ENCODE results near the gene ZBTB4.

Gene ZBTB4

DNA sequence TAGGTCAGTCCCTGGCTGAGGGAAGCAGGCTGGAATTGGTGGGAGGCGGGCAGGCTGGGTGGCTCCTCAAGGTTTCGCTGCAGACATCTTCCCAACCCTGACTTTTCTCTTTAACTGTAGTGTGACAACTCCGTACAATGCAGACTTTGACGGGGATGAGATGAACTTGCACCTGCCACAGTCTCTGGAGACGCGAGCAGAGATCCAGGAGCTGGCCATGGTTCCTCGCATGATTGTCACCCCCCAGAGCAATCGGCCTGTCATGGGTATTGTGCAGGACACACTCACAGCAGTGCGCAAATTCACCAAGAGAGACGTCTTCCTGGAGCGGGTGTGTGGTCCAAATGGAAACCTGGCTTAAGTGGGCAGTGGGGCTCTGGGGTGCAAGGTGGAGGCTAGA lies 19.7 kb upstream of the ZBTB4 start:
- Histone ChIP-seq H3K9ac (ENCODE audit: low read depth, low read length, poor library complexity, severe bottlenecking) (no peak overlapping the region), H3K4me3 (ENCODE audit: low read length, poor library complexity, severe bottlenecking) (no peak overlapping the region), H2AFZ (ENCODE audit: low read length) (no peak overlapping the region), H3K4me1 (ENCODE audit: insufficient read depth, low read length, poor library complexity, severe bottlenecking) (no peaks in the 10 kb centered on the region), H3K79me2 (ENCODE audit: insufficient read depth, low read length) (peaks cover 62% of the 10 kb centered on the region), H4K20me1 (ENCODE audit: insufficient read depth, low read length, poor library complexity, severe bottlenecking) (peaks cover 84% of the 10 kb centered on the region), H3K9me3 (ENCODE audit: insufficient read depth, low read depth, low read length) (no peaks in the 10 kb centered on the region), H3K4me2 (ENCODE audit: low read depth, low read length, poor library complexity, severe bottlenecking) (no peak overlapping the region), H3K36me3 (ENCODE audit: insufficient read depth, low read length) (peaks cover 88% of the 10 kb centered on the region), H3K27me3 (ENCODE audit: insufficient read depth, low read length, poor library complexity, severe bottlenecking) (no peaks in the 10 kb centered on the region), H3F3A (ENCODE audit: low read depth) (no peaks in the 10 kb centered on the region), H3K9me2 (replicated peaks; ENCODE audit: low read depth, low read length) (no peaks in the 10 kb centered on the region)
- no peak for TF ChIP-seq CTCF (conservative IDR thresholded peaks at IDR 0.05; ENCODE audit: low read length)
- no peak for TF ChIP-seq EZH2phosphoT487 (IDR thresholded peaks at IDR 0.05; ENCODE audit: borderline replicate concordance)

- peaks cover 78% of the 10 kb centered on the region for H3K79me2 ChIP-seq (ENCODE audit: insufficient read depth, low read length)
Measured at GRCh38 chr17:7497636-7498035, 18.2 kb upstream of the ZBTB4 start.

GRCh38 chr17:7497228-7497627 lies 17.8 kb upstream of the ZBTB4 start:
- H3K79me2 ChIP-seq (ENCODE audit: insufficient read depth, low read length), result peaks cover 82% of the 10 kb centered on the region
- H3F3A ChIP-seq (ENCODE audit: low read depth), result no peaks in the 10 kb centered on the region

More at GRCh38 chr17:7497636-7498035, 18.2 kb upstream of the ZBTB4 start:
- H3K4me1 ChIP-seq (ENCODE audit: insufficient read depth, low read length, poor library complexity, severe bottlenecking), result peaks cover 11% of the 10 kb centered on the region
- no peaks in the 10 kb centered on the region for H3K9me3 ChIP-seq (ENCODE audit: insufficient read depth, low read depth, low read length)
- no peak overlapping the region for H3K4me2 ChIP-seq (ENCODE audit: low read depth, low read length, poor library complexity, severe bottlenecking)
- no peaks in the 10 kb centered on the region for H3K9me2 ChIP-seq (replicated peaks; ENCODE audit: low read depth, low read length)
- no peak overlapping the region for H2AFZ ChIP-seq (ENCODE audit: low read length)
- no peaks in the 10 kb centered on the region for H3F3A ChIP-seq (ENCODE audit: low read depth)
- peaks cover 73% of the 10 kb centered on the region for H3K36me3 ChIP-seq (ENCODE audit: insufficient read depth, low read length)
- H3K4me3 ChIP-seq (ENCODE audit: low read length, poor library complexity, severe bottlenecking), result no peak overlapping the region
- peaks cover 89% of the 10 kb centered on the region for H4K20me1 ChIP-seq (ENCODE audit: insufficient read depth, low read length, poor library complexity, severe bottlenecking)
- no peak overlapping the region for H3K9ac ChIP-seq (ENCODE audit: low read depth, low read length, poor library complexity, severe bottlenecking)
- TF ChIP-seq EZH2phosphoT487 (IDR thresholded peaks at IDR 0.05; ENCODE audit: borderline replicate concordance) (no peak), CTCF (conservative IDR thresholded peaks at IDR 0.05; ENCODE audit: low read length) (no peak)
- H3K27me3 ChIP-seq (ENCODE audit: insufficient read depth, low read length, poor library complexity, severe bottlenecking), result no peaks in the 10 kb centered on the region

More at GRCh38 chr17:7497228-7497627, 17.8 kb upstream of the ZBTB4 start:
- H3K4me3 ChIP-seq (ENCODE audit: low read length, poor library complexity, severe bottlenecking), result no peak overlapping the region
- H3K27me3 ChIP-seq (ENCODE audit: insufficient read depth, low read length, poor library complexity, severe bottlenecking), result no peaks in the 10 kb centered on the region
- H3K4me2 ChIP-seq (ENCODE audit: low read depth, low read length, poor library complexity, severe bottlenecking), result no peak overlapping the region
- no peak overlapping the region for H3K9ac ChIP-seq (ENCODE audit: low read depth, low read length, poor library complexity, severe bottlenecking)
- H3K4me1 ChIP-seq (ENCODE audit: insufficient read depth, low read length, poor library complexity, severe bottlenecking), result peaks cover 13% of the 10 kb centered on the region
- peaks cover 90% of the 10 kb centered on the region for H4K20me1 ChIP-seq (ENCODE audit: insufficient read depth, low read length, poor library complexity, severe bottlenecking)
- H3K9me2 ChIP-seq (replicated peaks; ENCODE audit: low read depth, low read length), result no peaks in the 10 kb centered on the region
- peaks cover 69% of the 10 kb centered on the region for H3K36me3 ChIP-seq (ENCODE audit: insufficient read depth, low read length)
- TF ChIP-seq CTCF (conservative IDR thresholded peaks at IDR 0.05; ENCODE audit: low read length) (no peak), EZH2phosphoT487 (IDR thresholded peaks at IDR 0.05; ENCODE audit: borderline replicate concordance) (no peak)
- no peaks in the 10 kb centered on the region for H3K9me3 ChIP-seq (ENCODE audit: insufficient read depth, low read depth, low read length)
- H2AFZ ChIP-seq (ENCODE audit: low read length), result no peak overlapping the region
